ENCODE measurements around the gene NDUFA13. TPM values are rescaled to one million over a fixed set of nuclear protein-coding genes. Genes with fewer than 3 reads are reported as not detected.

NDUFA13 gene
- total RNA-seq, 1 experiment from 2014 or later: 203 TPM

- Histone ChIP-seq H3K4me2 (no peak overlapping the region), H3K36me3 (ENCODE audit: low read depth) (peaks cover 5% of the 10 kb centered on the region; the same call in 1 of the 2 replicates), H3K4me1 (replicated peaks; ENCODE audit: insufficient read depth) (no peaks in the 10 kb centered on the region), H3F3A (ENCODE audit: insufficient read depth, low read depth) (peaks cover 25% of the 10 kb centered on the region), H2AFZ (no peak overlapping the region), H3K79me2 (ENCODE audit: low read depth) (peaks cover 2% of the 10 kb centered on the region), H3K9me2 (ENCODE audit: insufficient read depth) (no peaks in the 10 kb centered on the region), H3K27ac (no peak overlapping the region), H3K4me3 (no peak overlapping the region), H4K20me1 (ENCODE audit: insufficient read depth) (peaks cover 37% of the 10 kb centered on the region), H3K9me3 (ENCODE audit: insufficient read depth, low read depth) (no peaks in the 10 kb centered on the region), H3K27me3 (ENCODE audit: insufficient read depth, low read depth) (no peaks in the 10 kb centered on the region)
- POLR2A ChIA-PET (ENCODE audit: unreplicated experiment): no interaction called here
- TF ChIP-seq CTCF (conservative IDR thresholded peaks at IDR 0.05) (no peak), EZH2 (IDR thresholded peaks at IDR 0.05; ENCODE audit: low read depth) (no peak)
- no peak for DNase-seq
- CTCF ChIA-PET: interaction anchor here (0.6 kb wide), 2 partner anchors 25 to 84 kb away, joined by 3 to 5 read pairs; no protein-coding TSS in a partner anchor
- intact Hi-C loops (cut with micrococcal nuclease; ENCODE audit: unreplicated experiment): no loop called here
- BruUV-seq (replicated peaks): no TSS peak
These were observed 11.9 kb downstream of the NDUFA13 start for GRCh38 chr19:19527674-19528625.

- CTCF ChIA-PET: interaction anchor here (0.5 to 0.6 kb wide), 3 partner anchors 24 to 467 kb away, joined by 3 to 5 read pairs (median 3); no protein-coding TSS in a partner anchor
- Histone ChIP-seq H3K36me3 (ENCODE audit: low read depth) (peaks cover 5% of the 10 kb centered on the region; the same call in 1 of the 2 replicates), H3K4me1 (replicated peaks; ENCODE audit: insufficient read depth) (no peaks in the 10 kb centered on the region), H3K4me2 (no peak within 1 kb of the TSS), H3K79me2 (ENCODE audit: low read depth) (no peaks in the 10 kb centered on the region), H2AFZ (no peak within 1 kb of the TSS), H3K4me3 (no peak within 1 kb of the TSS), H3K27me3 (ENCODE audit: insufficient read depth, low read depth) (no peaks in the 10 kb centered on the region), H3K9me2 (ENCODE audit: insufficient read depth) (no peaks in the 10 kb centered on the region), H3K9me3 (ENCODE audit: insufficient read depth, low read depth) (no peaks in the 10 kb centered on the region), H4K20me1 (ENCODE audit: insufficient read depth) (peaks cover 27% of the 10 kb centered on the region), H3K27ac (no peak within 1 kb of the TSS), H3F3A (ENCODE audit: insufficient read depth, low read depth) (peaks cover 32% of the 10 kb centered on the region)
- BruUV-seq (replicated peaks): no TSS peak
- intact Hi-C loops (cut with micrococcal nuclease; ENCODE audit: unreplicated experiment): no loop called here
- TF ChIP-seq EZH2 (IDR thresholded peaks at IDR 0.05; ENCODE audit: low read depth) (no peak), CTCF (conservative IDR thresholded peaks at IDR 0.05) (no peak)
- DNase-seq: no peak
- POLR2A ChIA-PET (ENCODE audit: unreplicated experiment): interaction anchor here (0.7 kb wide), 1 partner anchor 119 kb away, joined by 5 read pairs; no protein-coding TSS in a partner anchor
These were observed 12.9 kb downstream of the NDUFA13 start, which contains the start of gene YJEFN3 for GRCh38 chr19:19528721-19529490. TSS of gene YJEFN3 (plus strand) at chr19:19528911. CDS start at chr19:19528933, 22 bp downstream.

- intact Hi-C loops (cut with micrococcal nuclease; ENCODE audit: unreplicated experiment): loop anchor here (5.0 to 10.0 kb wide), 2 partner anchors 245 to 747 kb away; no protein-coding TSS in a partner anchor
- CTCF ChIA-PET: no interaction called here
These were observed 13.9 kb downstream of the NDUFA13 start for GRCh38 chr19:19529783-19530422.

More at GRCh38 chr19:19529783-19530422, 13.9 kb downstream of the NDUFA13 start:
- Histone ChIP-seq H3K4me3 (no peak overlapping the region), H3K27ac (no peak overlapping the region), H3K79me2 (ENCODE audit: low read depth) (no peaks in the 10 kb centered on the region), H4K20me1 (ENCODE audit: insufficient read depth) (peaks cover 17% of the 10 kb centered on the region), H3K36me3 (ENCODE audit: low read depth) (peaks cover 5% of the 10 kb centered on the region; the same call in 1 of the 2 replicates), H3F3A (ENCODE audit: insufficient read depth, low read depth) (peaks cover 38% of the 10 kb centered on the region), H3K9me3 (ENCODE audit: insufficient read depth, low read depth) (no peaks in the 10 kb centered on the region), H3K9me2 (ENCODE audit: insufficient read depth) (no peaks in the 10 kb centered on the region), H3K4me2 (no peak overlapping the region), H2AFZ (no peak overlapping the region), H3K27me3 (ENCODE audit: insufficient read depth, low read depth) (no peaks in the 10 kb centered on the region), H3K4me1 (replicated peaks; ENCODE audit: insufficient read depth) (no peaks in the 10 kb centered on the region)
- TF ChIP-seq CTCF (conservative IDR thresholded peaks at IDR 0.05) (no peak), EZH2 (IDR thresholded peaks at IDR 0.05; ENCODE audit: low read depth) (no peak)
- no TSS peak for BruUV-seq (replicated peaks)
- no peak for DNase-seq
- POLR2A ChIA-PET (ENCODE audit: unreplicated experiment): no interaction called here
